ENCODE results near the gene MAP4K3. TPM values are rescaled to one million over a fixed set of nuclear protein-coding genes. Genes with fewer than 3 reads are reported as not detected.

The MAP4K3 gene
- total RNA-seq, 6 experiments from 2014 or later = 28.7 to 34.4 (median 30.7) TPM

DNA sequence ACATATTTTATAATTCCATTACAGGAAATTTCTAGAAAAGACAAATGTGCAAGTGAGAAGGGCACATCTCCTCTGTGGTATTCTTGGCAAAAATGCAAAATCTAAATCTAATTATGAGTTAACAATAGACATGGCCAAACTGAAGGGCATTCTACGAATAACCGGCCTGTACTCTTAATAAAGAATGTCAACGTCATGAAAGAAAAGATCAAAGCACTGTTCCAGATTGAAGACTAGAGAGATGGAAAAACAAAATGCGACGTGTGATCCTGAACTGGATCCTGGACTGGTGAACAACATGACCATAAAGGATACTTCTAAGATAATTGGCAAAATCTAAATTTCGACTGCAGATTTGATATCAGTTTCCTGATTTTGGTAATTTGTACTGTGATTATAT lies 196.3 kb downstream of the MAP4K3 start:
- Mint-ChIP-seq H3K4me3 (no peak overlapping the region), H3K36me3 (ENCODE audit: low read depth) (0 out of 2 replicates have a peak, but pooled peaks cover 6% of the 10 kb centered on the region), H3K9me3 (peaks cover 6% of the 10 kb centered on the region; the same call in 1 of the 2 replicates), H3K27ac (no peak overlapping the region), H3K4me1 (ENCODE audit: low read depth) (no peaks in the 10 kb centered on the region), H3K27me3 (ENCODE audit: insufficient read depth) (no peaks in the 10 kb centered on the region; the same call in none of the 2 replicates)
- TF ChIP-seq, protein P1, sequence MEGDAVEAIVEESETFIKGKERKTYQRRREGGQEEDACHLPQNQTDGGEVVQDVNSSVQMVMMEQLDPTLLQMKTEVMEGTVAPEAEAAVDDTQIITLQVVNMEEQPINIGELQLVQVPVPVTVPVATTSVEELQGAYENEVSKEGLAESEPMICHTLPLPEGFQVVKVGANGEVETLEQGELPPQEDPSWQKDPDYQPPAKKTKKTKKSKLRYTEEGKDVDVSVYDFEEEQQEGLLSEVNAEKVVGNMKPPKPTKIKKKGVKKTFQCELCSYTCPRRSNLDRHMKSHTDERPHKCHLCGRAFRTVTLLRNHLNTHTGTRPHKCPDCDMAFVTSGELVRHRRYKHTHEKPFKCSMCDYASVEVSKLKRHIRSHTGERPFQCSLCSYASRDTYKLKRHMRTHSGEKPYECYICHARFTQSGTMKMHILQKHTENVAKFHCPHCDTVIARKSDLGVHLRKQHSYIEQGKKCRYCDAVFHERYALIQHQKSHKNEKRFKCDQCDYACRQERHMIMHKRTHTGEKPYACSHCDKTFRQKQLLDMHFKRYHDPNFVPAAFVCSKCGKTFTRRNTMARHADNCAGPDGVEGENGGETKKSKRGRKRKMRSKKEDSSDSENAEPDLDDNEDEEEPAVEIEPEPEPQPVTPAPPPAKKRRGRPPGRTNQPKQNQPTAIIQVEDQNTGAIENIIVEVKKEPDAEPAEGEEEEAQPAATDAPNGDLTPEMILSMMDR (IDR thresholded peaks at IDR 0.05) = no peak
- no peak for DNase-seq

DNA sequence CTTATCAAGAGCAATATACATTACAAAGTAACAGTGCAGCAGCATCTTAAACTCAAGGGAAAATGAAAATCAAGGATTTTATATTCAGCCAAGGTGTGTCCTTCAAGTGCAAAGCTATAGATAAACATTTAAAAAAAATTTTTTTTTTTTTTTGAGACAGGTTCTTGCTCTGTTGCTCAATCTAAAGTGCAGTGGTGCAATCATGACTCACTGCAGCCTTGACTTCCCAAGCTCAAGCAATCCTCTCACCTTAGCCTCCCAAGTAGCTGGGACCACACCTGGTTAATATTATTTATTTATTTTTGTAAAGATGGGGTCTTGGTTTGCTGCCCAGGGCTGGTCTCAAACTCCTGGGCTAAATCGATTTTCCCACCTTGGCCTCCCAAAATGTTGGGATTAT lies 202.3 kb downstream of the MAP4K3 start:
- no peak overlapping the region for H3K4me3 Mint-ChIP-seq
- no peaks in the 10 kb centered on the region for H3K36me3 Mint-ChIP-seq (ENCODE audit: low read depth)
- peaks cover 16% of the 10 kb centered on the region for H3K4me1 Mint-ChIP-seq (ENCODE audit: low read depth)
- TF ChIP-seq, protein P1 (IDR thresholded peaks at IDR 0.05) = no peak
- H3K27me3 Mint-ChIP-seq (ENCODE audit: insufficient read depth) = peaks cover 2% of the 10 kb centered on the region; the same call in 1 of the 2 replicates
- no peaks in the 10 kb centered on the region; the same call in 1 of the 2 replicates for H3K9me3 Mint-ChIP-seq
- H3K27ac Mint-ChIP-seq = no peak overlapping the region
- DNase-seq = no peak

DNA sequence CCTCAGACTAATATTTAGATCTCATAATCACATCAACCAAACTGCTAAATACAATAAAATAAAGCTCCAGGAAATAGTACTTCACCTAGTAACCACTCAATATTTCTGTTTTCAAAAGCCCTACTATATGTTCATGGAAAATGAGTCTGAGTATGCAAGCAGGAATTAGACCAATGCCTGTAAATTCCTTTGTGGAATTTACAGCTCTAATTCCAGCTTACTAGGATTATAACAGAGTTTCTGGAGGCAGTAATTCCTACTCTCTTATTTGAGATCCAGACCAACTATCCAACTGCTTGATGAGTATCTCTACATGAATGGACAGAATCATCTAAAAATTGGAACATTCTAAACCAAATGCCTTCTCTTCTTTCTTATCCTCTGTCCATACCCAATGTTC lies 204.9 kb downstream of the MAP4K3 start:
- peak; percentile 80 for DNase-seq
- Mint-ChIP-seq H3K4me3 (no peak overlapping the region; the same call in 1 of the 2 replicates), H3K9me3 (no peaks in the 10 kb centered on the region; the same call in 1 of the 2 replicates), H3K4me1 (ENCODE audit: low read depth) (peaks cover 38% of the 10 kb centered on the region), H3K27me3 (ENCODE audit: insufficient read depth) (peaks cover 2% of the 10 kb centered on the region; the same call in 1 of the 2 replicates), H3K36me3 (ENCODE audit: low read depth) (no peaks in the 10 kb centered on the region), H3K27ac (peak overlapping the region; percentile 71)
- TF ChIP-seq, protein P1 (IDR thresholded peaks at IDR 0.05) = no peak

DNA sequence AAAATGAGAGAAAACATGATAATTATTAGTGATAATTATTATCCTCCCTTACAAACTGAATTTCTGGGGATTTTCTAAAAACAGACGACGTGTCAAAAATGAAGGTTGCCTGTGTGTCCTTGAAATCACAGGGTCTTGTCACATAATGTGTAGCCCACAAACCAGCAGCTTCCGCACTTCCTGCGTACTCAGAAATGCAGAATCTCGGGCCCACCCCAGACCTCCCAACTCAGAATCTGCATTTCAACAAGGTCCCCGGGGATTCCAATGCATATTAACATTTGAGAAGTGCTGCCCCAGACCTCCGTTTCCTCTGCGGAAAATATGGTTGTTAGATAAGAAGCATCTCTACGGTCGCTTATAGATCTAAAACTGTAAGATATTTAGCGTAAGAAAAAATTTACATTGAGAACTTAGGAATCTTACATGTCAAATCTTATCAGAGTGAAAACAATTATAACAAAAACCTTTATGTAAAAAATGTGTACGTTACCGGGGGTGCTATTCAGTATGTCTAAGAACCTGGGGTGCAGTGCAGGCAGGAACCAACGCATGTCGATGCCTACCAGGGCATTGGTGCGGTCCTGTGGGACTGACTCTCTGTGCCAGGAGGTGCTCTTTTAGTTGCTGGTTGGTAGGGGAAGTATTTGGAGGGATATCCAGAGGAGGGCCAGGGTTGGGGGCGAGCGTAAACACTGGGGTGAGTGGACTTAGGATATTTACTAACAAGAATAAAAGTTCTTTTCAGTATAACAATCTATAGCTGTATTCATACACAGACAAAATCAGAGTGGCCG lies 208.5 kb downstream of the MAP4K3 start:
- DNase-seq = no peak
- TF ChIP-seq, protein P1 (IDR thresholded peaks at IDR 0.05) = peak; percentile 21
- Mint-ChIP-seq H3K4me3 (peak overlapping the region; percentile 80), H3K36me3 (ENCODE audit: low read depth) (no peaks in the 10 kb centered on the region), H3K4me1 (ENCODE audit: low read depth) (peaks cover 38% of the 10 kb centered on the region), H3K27me3 (ENCODE audit: insufficient read depth) (peaks cover 2% of the 10 kb centered on the region; the same call in 1 of the 2 replicates), H3K27ac (peak overlapping the region; percentile 19; the same call in 1 of the 2 replicates), H3K9me3 (no peaks in the 10 kb centered on the region)

DNA sequence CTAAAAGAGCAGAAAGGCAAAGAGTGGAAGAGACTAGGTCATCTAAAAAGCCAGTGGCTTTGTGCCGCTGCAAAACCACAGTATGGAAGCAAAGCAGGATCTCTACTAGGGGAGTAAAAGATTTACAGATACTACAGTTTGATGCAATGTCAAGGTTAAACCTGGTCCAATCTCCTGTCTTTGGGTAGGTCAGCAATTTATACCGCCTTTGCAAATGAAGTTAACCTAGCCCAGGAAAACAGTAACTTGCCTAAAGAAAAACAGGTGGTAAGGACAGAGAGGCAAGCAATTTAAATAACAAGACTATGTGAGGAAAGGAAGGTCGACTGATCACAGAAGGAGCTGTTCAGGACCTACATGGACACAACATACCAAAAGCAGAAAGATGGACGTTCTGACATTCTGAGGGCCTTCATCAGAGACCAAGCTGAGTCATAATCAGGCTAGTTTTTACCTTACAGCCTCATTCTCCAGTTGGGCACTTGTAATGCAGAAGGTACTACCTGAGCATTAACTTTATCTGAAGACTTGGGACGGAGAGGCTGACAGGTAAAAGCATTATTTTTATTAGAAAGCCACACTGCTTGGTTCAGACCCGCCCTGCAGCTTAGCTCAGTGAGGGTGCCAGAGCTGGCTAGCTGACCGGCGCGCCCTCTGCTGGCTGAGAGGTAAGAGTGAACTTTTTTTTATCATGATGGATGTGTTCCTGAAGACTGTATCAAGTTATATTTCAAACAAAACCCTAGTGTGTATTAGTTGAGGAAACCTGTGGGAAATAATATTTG lies 209.3 kb downstream of the MAP4K3 start:
- TF ChIP-seq, protein P1 (IDR thresholded peaks at IDR 0.05) = peak; percentile 97
- H3K4me1 Mint-ChIP-seq (ENCODE audit: low read depth) = peaks cover 38% of the 10 kb centered on the region
- H3K36me3 Mint-ChIP-seq (ENCODE audit: low read depth) = no peaks in the 10 kb centered on the region
- DNase-seq = peak; percentile 60
- peaks cover 2% of the 10 kb centered on the region; the same call in 1 of the 2 replicates for H3K27me3 Mint-ChIP-seq (ENCODE audit: insufficient read depth)
- no peak overlapping the region for H3K27ac Mint-ChIP-seq
- no peaks in the 10 kb centered on the region for H3K9me3 Mint-ChIP-seq
- H3K4me3 Mint-ChIP-seq = peak overlapping the region; percentile 80

All from HFFc6 (cell line).